WTC11 (cell line): ENCODE data around the gene CARD11. TPM values are rescaled to one million over a fixed set of nuclear protein-coding genes. Genes with fewer than 3 reads are reported as not detected.

Source experiments
- ATAC-seq: fragments of 200-7000 bp; cut with Tn5 transposase; 2 replicates; pipeline ENCODE4 v1.10.0; 2021; ENCODE audit warnings: mild to moderate bottlenecking, moderate library complexity
- CTCF ChIA-PET: fragments of 300-600 bp; sonication (Branson Sonifier 250); formaldehyde crosslinking; loops from one replicate; lab custom pipeline; 2021; ENCODE audit warnings: antibody characterized with exemption; lab: Charles Lee
- POLR2A ChIA-PET: fragments of 350-600 bp; sonication (Branson Sonifier 250); formaldehyde crosslinking; loops from one replicate; lab custom pipeline; 2021; ENCODE audit warnings: antibody characterized with exemption; lab: Charles Lee
- DNase-seq: peaks from one replicate; pipeline ENCODE4 v3.0.0; 2021; ENCODE audit warnings: low spot score
- H3K27ac Mint-ChIP-seq: 2 replicates; pipeline ENCODE4 v1.8.0; 2021; ENCODE audit warnings: mixed read lengths
- H3K27me3 Mint-ChIP-seq: 2 replicates; pipeline ENCODE4 v1.8.0; 2021; ENCODE audit warnings: low read depth, mild to moderate bottlenecking, moderate library complexity, mixed read lengths
- H3K36me3 Mint-ChIP-seq: 2 replicates; pipeline ENCODE4 v1.8.0; 2021; ENCODE audit warnings: mixed read lengths
- H3K4me1 Mint-ChIP-seq: 2 replicates; pipeline ENCODE4 v1.8.0; 2022; ENCODE audit warnings: mixed read lengths
- H3K4me3 Mint-ChIP-seq: 2 replicates; pipeline ENCODE4 v1.8.0; 2021; ENCODE audit warnings: mild to moderate bottlenecking, moderate library complexity, mixed read lengths
- H3K9me3 Mint-ChIP-seq: 2 replicates; pipeline ENCODE4 v1.8.0; 2021; ENCODE audit warnings: mixed read lengths
- ATF1 ChIP-seq: sonication (generic); formaldehyde crosslinking; IDR thresholded peaks from 2 replicates; pipeline ENCODE4 v1.8.1; 2023; ENCODE audit warnings: mild to moderate bottlenecking, moderate library complexity, missing genetic modification reagents
- ATF2 ChIP-seq: sonication (generic); formaldehyde crosslinking; IDR thresholded peaks from 2 replicates; pipeline ENCODE4 v1.8.1; 2022; ENCODE audit warnings: low read depth, missing genetic modification reagents, borderline replicate concordance
- ERG ChIP-seq: fragments of 250-450 bp; sonication (Bioruptor Pico); IDR thresholded peaks from 2 replicates; pipeline ENCODE4 v1.8.0; 2021; ENCODE audit warnings: mild to moderate bottlenecking
- FOXK1 ChIP-seq: sonication (generic); formaldehyde crosslinking; IDR thresholded peaks from 2 replicates; pipeline ENCODE4 v1.8.0; 2022; ENCODE audit warnings: mild to moderate bottlenecking, moderate library complexity, missing genetic modification reagents
- IRF1 ChIP-seq: sonication (generic); formaldehyde crosslinking; IDR thresholded peaks from 2 replicates; pipeline ENCODE4 v1.8.0; 2023; ENCODE audit warnings: missing genetic modification reagents
- OVOL2 ChIP-seq: fragments of 250-450 bp; sonication (Bioruptor Pico); IDR thresholded peaks from 2 replicates; pipeline ENCODE4 v1.9.0; 2021; ENCODE audit warnings: mild to moderate bottlenecking, borderline replicate concordance
- RORB ChIP-seq: fragments of 250-450 bp; sonication (Bioruptor Pico); IDR thresholded peaks from 2 replicates; pipeline ENCODE4 v1.9.0; 2021; ENCODE audit warnings: mild to moderate bottlenecking
- SMAD3 ChIP-seq: sonication (generic); formaldehyde crosslinking; IDR thresholded peaks from 2 replicates; pipeline ENCODE4 v1.8.0; 2022; ENCODE audit warnings: missing genetic modification reagents, mild to moderate bottlenecking, borderline replicate concordance
- STAT6 ChIP-seq: sonication (generic); formaldehyde crosslinking; conservative IDR thresholded peaks from 2 replicates; pipeline ENCODE4 v1.8.1; 2023; ENCODE audit warnings: mild to moderate bottlenecking, low read depth, missing genetic modification reagents, moderate library complexity
- ZNF138 ChIP-seq: sonication (generic); formaldehyde crosslinking; conservative IDR thresholded peaks from 2 replicates; pipeline ENCODE4 v1.8.1; 2022; ENCODE audit warnings: mild to moderate bottlenecking, moderate library complexity, missing genetic modification reagents
- ZNF317 ChIP-seq: sonication (generic); formaldehyde crosslinking; IDR thresholded peaks from 2 replicates; pipeline ENCODE4 v1.8.1; 2023; ENCODE audit warnings: low read depth, mild to moderate bottlenecking, moderate library complexity, missing genetic modification reagents, borderline replicate concordance
- ZNF416 ChIP-seq: fragments of 250-450 bp; sonication (Bioruptor Pico); IDR thresholded peaks from 2 replicates; pipeline ENCODE4 v1.9.0; 2021; ENCODE audit warnings: mild to moderate bottlenecking, inconsistent platforms
- ZNF423 ChIP-seq: fragments of 250-450 bp; sonication (Bioruptor Pico); IDR thresholded peaks from 2 replicates; pipeline ENCODE4 v2.1.2; 2022; ENCODE audit warnings: mild to moderate bottlenecking, moderate library complexity
- total RNA-seq: library from RNA; stranded (reverse); gene quantifications from 3 replicates; pipeline ENCODE4 v1.2.3, GENCODE V29; 2021
- TF ChIP-seq, protein P1 (sequence below): sonication (generic); formaldehyde crosslinking; IDR thresholded peaks from 2 replicates; pipeline ENCODE4 v1.8.1; 2023; ENCODE audit warnings: mild to moderate bottlenecking, missing genetic modification reagents, moderate library complexity
- TF ChIP-seq, protein P2 (sequence below): sonication (generic); formaldehyde crosslinking; IDR thresholded peaks from 2 replicates; pipeline ENCODE4 v1.8.1; 2023; ENCODE audit warnings: mild to moderate bottlenecking, missing genetic modification reagents, borderline replicate concordance
- TF ChIP-seq, protein P3 (sequence below): sonication (generic); formaldehyde crosslinking; IDR thresholded peaks from 2 replicates; pipeline ENCODE4 v1.8.0; 2023; ENCODE audit warnings: mild to moderate bottlenecking, missing genetic modification reagents
- TF ChIP-seq, protein P4 (sequence below): sonication (generic); formaldehyde crosslinking; conservative IDR thresholded peaks from 2 replicates; pipeline ENCODE4 v1.8.1; 2022; ENCODE audit warnings: mild to moderate bottlenecking, missing genetic modification reagents

The CARD11 gene
- total RNA-seq, 1 experiment from 2014 or later: 40.8 TPM

GRCh38 chr7:2912684-2913439 lies 130.8 kb downstream of the CARD11 start (continued):
- TF ChIP-seq STAT6 (CRISPR knock-in tag) (no peak), SMAD3 (CRISPR knock-in tag) (no peak), ZNF317 (CRISPR knock-in tag) (no peak)
- TF ChIP-seq, protein P1, sequence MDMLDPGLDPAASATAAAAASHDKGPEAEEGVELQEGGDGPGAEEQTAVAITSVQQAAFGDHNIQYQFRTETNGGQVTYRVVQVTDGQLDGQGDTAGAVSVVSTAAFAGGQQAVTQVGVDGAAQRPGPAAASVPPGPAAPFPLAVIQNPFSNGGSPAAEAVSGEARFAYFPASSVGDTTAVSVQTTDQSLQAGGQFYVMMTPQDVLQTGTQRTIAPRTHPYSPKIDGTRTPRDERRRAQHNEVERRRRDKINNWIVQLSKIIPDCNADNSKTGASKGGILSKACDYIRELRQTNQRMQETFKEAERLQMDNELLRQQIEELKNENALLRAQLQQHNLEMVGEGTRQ (CRISPR knock-in tag): no peak
- TF ChIP-seq, protein P2, sequence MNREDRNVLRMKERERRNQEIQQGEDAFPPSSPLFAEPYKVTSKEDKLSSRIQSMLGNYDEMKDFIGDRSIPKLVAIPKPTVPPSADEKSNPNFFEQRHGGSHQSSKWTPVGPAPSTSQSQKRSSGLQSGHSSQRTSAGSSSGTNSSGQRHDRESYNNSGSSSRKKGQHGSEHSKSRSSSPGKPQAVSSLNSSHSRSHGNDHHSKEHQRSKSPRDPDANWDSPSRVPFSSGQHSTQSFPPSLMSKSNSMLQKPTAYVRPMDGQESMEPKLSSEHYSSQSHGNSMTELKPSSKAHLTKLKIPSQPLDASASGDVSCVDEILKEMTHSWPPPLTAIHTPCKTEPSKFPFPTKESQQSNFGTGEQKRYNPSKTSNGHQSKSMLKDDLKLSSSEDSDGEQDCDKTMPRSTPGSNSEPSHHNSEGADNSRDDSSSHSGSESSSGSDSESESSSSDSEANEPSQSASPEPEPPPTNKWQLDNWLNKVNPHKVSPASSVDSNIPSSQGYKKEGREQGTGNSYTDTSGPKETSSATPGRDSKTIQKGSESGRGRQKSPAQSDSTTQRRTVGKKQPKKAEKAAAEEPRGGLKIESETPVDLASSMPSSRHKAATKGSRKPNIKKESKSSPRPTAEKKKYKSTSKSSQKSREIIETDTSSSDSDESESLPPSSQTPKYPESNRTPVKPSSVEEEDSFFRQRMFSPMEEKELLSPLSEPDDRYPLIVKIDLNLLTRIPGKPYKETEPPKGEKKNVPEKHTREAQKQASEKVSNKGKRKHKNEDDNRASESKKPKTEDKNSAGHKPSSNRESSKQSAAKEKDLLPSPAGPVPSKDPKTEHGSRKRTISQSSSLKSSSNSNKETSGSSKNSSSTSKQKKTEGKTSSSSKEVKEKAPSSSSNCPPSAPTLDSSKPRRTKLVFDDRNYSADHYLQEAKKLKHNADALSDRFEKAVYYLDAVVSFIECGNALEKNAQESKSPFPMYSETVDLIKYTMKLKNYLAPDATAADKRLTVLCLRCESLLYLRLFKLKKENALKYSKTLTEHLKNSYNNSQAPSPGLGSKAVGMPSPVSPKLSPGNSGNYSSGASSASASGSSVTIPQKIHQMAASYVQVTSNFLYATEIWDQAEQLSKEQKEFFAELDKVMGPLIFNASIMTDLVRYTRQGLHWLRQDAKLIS (CRISPR knock-in tag): no peak

DNA sequence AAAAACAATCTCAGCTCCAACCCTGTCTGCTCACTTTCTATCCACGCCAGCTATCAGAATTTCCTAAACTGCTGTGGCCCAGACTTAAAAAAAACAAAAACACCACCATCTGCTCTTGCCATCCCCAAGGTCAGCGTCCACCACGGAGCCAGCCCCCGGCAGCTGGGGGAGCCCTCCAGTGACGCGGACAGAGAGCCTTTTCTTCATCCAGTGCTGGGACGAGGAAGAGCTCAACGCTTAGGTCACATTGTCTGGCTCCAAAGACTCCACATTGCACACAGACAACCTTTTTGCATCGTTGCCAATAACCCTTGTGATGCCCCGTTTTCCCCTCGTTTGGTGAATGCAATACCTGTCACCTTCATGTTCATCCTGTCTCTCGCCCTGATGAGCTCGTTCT lies 132.2 kb downstream of the CARD11 start:
- Mint-ChIP-seq H3K4me1 (no peaks in the 10 kb centered on the region), H3K27ac (peak overlapping the region; percentile 44; the same call in 1 of the 2 replicates), H3K27me3 (no peaks in the 10 kb centered on the region), H3K4me3 (no peak overlapping the region), H3K36me3 (peaks cover 3% of the 10 kb centered on the region; the same call in 1 of the 2 replicates), H3K9me3 (no peaks in the 10 kb centered on the region)
- ChIA-PET CTCF (interaction anchor here (1.5 to 1.6 kb wide), 2 partner anchors 10 to 46 kb away, joined by 4 to 9 read pairs; no protein-coding TSS in a partner anchor), POLR2A (no interaction called here)
- no peak for DNase-seq
- no peak for TF ChIP-seq ATF1 (CRISPR knock-in tag)
- TF ChIP-seq, protein P3, sequence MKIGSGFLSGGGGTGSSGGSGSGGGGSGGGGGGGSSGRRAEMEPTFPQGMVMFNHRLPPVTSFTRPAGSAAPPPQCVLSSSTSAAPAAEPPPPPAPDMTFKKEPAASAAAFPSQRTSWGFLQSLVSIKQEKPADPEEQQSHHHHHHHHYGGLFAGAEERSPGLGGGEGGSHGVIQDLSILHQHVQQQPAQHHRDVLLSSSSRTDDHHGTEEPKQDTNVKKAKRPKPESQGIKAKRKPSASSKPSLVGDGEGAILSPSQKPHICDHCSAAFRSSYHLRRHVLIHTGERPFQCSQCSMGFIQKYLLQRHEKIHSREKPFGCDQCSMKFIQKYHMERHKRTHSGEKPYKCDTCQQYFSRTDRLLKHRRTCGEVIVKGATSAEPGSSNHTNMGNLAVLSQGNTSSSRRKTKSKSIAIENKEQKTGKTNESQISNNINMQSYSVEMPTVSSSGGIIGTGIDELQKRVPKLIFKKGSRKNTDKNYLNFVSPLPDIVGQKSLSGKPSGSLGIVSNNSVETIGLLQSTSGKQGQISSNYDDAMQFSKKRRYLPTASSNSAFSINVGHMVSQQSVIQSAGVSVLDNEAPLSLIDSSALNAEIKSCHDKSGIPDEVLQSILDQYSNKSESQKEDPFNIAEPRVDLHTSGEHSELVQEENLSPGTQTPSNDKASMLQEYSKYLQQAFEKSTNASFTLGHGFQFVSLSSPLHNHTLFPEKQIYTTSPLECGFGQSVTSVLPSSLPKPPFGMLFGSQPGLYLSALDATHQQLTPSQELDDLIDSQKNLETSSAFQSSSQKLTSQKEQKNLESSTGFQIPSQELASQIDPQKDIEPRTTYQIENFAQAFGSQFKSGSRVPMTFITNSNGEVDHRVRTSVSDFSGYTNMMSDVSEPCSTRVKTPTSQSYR (CRISPR knock-in tag): no peak
- no peak for TF ChIP-seq ERG (CRISPR knock-in tag)
- TF ChIP-seq ZNF416 (CRISPR knock-in tag): no peak
- TF ChIP-seq ZNF138: no peak
- no peak for TF ChIP-seq ZNF423
- no peak for TF ChIP-seq OVOL2 (CRISPR knock-in tag)
- TF ChIP-seq, protein P4, sequence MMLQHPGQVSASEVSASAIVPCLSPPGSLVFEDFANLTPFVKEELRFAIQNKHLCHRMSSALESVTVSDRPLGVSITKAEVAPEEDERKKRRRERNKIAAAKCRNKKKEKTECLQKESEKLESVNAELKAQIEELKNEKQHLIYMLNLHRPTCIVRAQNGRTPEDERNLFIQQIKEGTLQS (CRISPR knock-in tag): no peak
- no peak for TF ChIP-seq FOXK1 (CRISPR knock-in tag)
- TF ChIP-seq ATF2 (CRISPR knock-in tag): no peak
- no peak for TF ChIP-seq IRF1
- no peak for TF ChIP-seq RORB (CRISPR knock-in tag)
- ATAC-seq: no peak
